ENCODE results near the gene COL2A1.

- TF ChIP-seq EZH2 (IDR thresholded peaks at IDR 0.05; ENCODE audit: low read depth) (no peak), CTCF (conservative IDR thresholded peaks at IDR 0.05) (no peak)
These were observed 15.5 kb upstream of the COL2A1 start for GRCh38 chr12:48019639-48020265.

Measured in PC-9 (cell line).